ENCODE results near the gene SLC5A9.

GRCh38 chr1:48187969-48188563, 34.5 kb upstream of the SLC5A9 start:
- no peak for TF ChIP-seq POLR2A (IDR thresholded peaks at IDR 0.05; ENCODE audit: borderline replicate concordance, extremely low read depth, insufficient read depth, insufficient read length)
- no peak for TF ChIP-seq RAD21 (IDR thresholded peaks at IDR 0.05; ENCODE audit: low read depth)
- TF ChIP-seq CTCF (IDR thresholded peaks at IDR 0.05 in 2 of 3, conservative IDR thresholded peaks at IDR 0.05 in 1 of 3; ENCODE audit: borderline replicate concordance in 1 of 3, insufficient read depth in 1 of 3, low read depth in 2 of 3, low read length in 2 of 3) = no peak
- no peak for TF ChIP-seq YY1 (IDR thresholded peaks at IDR 0.05; ENCODE audit: extremely low read depth, insufficient replicate concordance, low read depth, low read length)
- no peak for TF ChIP-seq MAX (IDR thresholded peaks at IDR 0.05)
- TF ChIP-seq POLR2AphosphoS5 (IDR thresholded peaks at IDR 0.05; ENCODE audit: low read depth, low read length) = no peak
- TF ChIP-seq JUND (IDR thresholded peaks at IDR 0.05) = no peak
- TF ChIP-seq SP1 (IDR thresholded peaks at IDR 0.05; ENCODE audit: low read depth) = no peak
- TF ChIP-seq REST (IDR thresholded peaks at IDR 0.05; ENCODE audit: low read depth) = no peak
- no peak for TF ChIP-seq EGR1 (IDR thresholded peaks at IDR 0.05; ENCODE audit: low read depth)
- TF ChIP-seq EZH2phosphoT487 (IDR thresholded peaks at IDR 0.05; ENCODE audit: borderline replicate concordance) = no peak
- no peak for TF ChIP-seq ZFX (IDR thresholded peaks at IDR 0.05)
- TF ChIP-seq ZNF274 (IDR thresholded peaks at IDR 0.05; ENCODE audit: low read depth, low read length) = no peak
- TF ChIP-seq ZBTB33 (IDR thresholded peaks at IDR 0.05; ENCODE audit: extremely low read depth, insufficient replicate concordance, low read length) = no peak

Data from HCT116 (cell line).